ENCODE data around the gene IARS2. TPM values are rescaled to one million over a fixed set of nuclear protein-coding genes. Genes with fewer than 3 reads are reported as not detected.

Gene IARS2
- total and polyA plus RNA-seq, 2 donors (not counting 3 experiments of a cell fraction or from before 2014, with no cell fraction given), result 15.5 to 62.8 TPM

GRCh38 chr1:220044678-220045355 is 49.1 kb upstream of the IARS2 start:
- intact Hi-C loops (cut with micrococcal nuclease) (no loop called here), dilution Hi-C loops (cut with MboI; ENCODE audit: extremely low pct_ligation_motif_present, low sequenced_read_pairs) (no loop called here)
- H3K27ac ChIP-seq (ENCODE audit: insufficient read depth, low read depth, low read length), result no peak overlapping the region
- H3K9me1 ChIP-seq (replicated peaks; ENCODE audit: control insufficient read depth, extremely low read depth, insufficient read depth, low read length), result no peaks in the 10 kb centered on the region
- no peak for DNase-seq (ENCODE audit: low read depth, low spot score)
- no peaks in the 10 kb centered on the region for H3K9me3 ChIP-seq (replicated peaks; ENCODE audit: control insufficient read depth, insufficient read depth, low read length)
- TF ChIP-seq, protein P1, sequence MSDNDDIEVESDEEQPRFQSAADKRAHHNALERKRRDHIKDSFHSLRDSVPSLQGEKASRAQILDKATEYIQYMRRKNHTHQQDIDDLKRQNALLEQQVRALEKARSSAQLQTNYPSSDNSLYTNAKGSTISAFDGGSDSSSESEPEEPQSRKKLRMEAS (IDR thresholded peaks at IDR 0.05; ENCODE audit: insufficient read depth, insufficient read length), result no peak
- TF ChIP-seq GATA2 (IDR thresholded peaks at IDR 0.05; ENCODE audit: insufficient read depth, insufficient read length, low read depth, low read length) (no peak), MYC (IDR thresholded peaks at IDR 0.05; ENCODE audit: low read depth, low read length) (no peak), JUN (IDR thresholded peaks at IDR 0.05; ENCODE audit: borderline replicate concordance, insufficient read depth, insufficient read length, low read depth) (no peak), POLR2AphosphoS5 (IDR thresholded peaks at IDR 0.05; ENCODE audit: insufficient read depth, low read depth, low read length) (no peak), CTCF (IDR thresholded peaks at IDR 0.05; ENCODE audit: extremely low read depth in 1 of 2, insufficient read depth in 1 of 2, low read depth in 1 of 2, low read length in 2 of 2) (no peak), POLR2A (IDR thresholded peaks at IDR 0.05; ENCODE audit: low read depth, low read length) (no peak), EZH2 (IDR thresholded peaks at IDR 0.05; ENCODE audit: borderline replicate concordance, low read depth, low read length, severe bottlenecking) (no peak), FOS (IDR thresholded peaks at IDR 0.05; ENCODE audit: borderline replicate concordance, insufficient read depth, low read length) (no peak)
- ChIA-PET CTCF (interaction anchor here (0.6 to 1.2 kb wide), 2 partner anchors 12 to 1734 kb away, joined by 3 read pairs; no protein-coding TSS in a partner anchor), POLR2A (no interaction called here)
- peak overlapping the region in 2 of 3 experiments; percentile 86 to 98 for H3K4me3 ChIP-seq (replicated peaks in 1 of 3; ENCODE audit: insufficient read depth in 1 of 3, low read depth in 1 of 3, low read length in 3 of 3)
- FAIRE-seq, result no peak
- peak overlapping the region; percentile 91 for H3K4me2 ChIP-seq (ENCODE audit: insufficient read depth, low read length)
- no TSS peak for BruUV-seq (replicated peaks)
- no peaks in the 10 kb centered on the region for H3K36me3 ChIP-seq (ENCODE audit: control insufficient read depth in 2 of 2, extremely low read depth in 1 of 2, insufficient read depth in 2 of 2, low read length in 2 of 2)
- H3K9ac ChIP-seq (replicated peaks; ENCODE audit: extremely low read depth, insufficient read depth, low read length), result no peak overlapping the region
- no peaks in the 10 kb centered on the region for H4K20me1 ChIP-seq (replicated peaks; ENCODE audit: control insufficient read depth, extremely low read depth, insufficient read depth, low read length)
- peaks cover 10% of the 10 kb centered on the region for H3K4me1 ChIP-seq (ENCODE audit: control insufficient read depth, extremely low read depth, insufficient read depth, low read length)
- no peaks in the 10 kb centered on the region for H3K27me3 ChIP-seq (ENCODE audit: control insufficient read depth in 2 of 2, insufficient read depth in 2 of 2, low read length in 2 of 2)
- peaks cover 46% of the 10 kb centered on the region for H3K79me2 ChIP-seq (ENCODE audit: control insufficient read depth, insufficient read depth, low read length)
- H2AFZ ChIP-seq (ENCODE audit: low read depth, low read length), result no peak overlapping the region

Data from endothelial cell of umbilical vein (primary cell).